Measurements from ENCODE around the gene ADARB1. TPM values are rescaled to one million over a fixed set of nuclear protein-coding genes. Genes with fewer than 3 reads are reported as not detected.

Gene ADARB1
- total RNA-seq, 1 experiment from 2014 or later = 14.6 TPM

DNA sequence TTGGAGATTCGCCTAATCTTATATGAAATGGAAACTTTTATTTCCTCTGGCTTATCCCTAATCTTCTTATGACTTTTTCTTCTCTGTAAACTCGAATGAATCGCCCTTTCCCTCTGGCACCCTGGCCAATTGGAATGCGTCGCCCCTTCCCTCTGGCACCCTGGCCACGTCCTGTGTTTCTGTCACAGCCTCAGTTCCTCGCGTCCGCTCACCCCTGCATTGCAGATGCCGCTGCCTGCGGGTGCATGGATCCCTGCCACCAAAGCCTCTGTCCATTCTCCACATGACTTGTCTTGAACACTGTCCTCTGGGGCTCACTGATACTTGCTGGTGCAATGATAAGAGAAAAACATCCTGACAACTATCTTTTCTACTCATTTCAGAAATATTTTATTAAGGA, 104.6 kb downstream of the ADARB1 start:
- DNase-seq (ENCODE audit: low spot score) (no peak), ATAC-seq (no peak)
- CTCF ChIA-PET = no interaction called here
- H3K27me3 Mint-ChIP-seq (ENCODE audit: low read depth) = no peaks in the 10 kb centered on the region
- POLR2A ChIA-PET = no interaction called here
- TF ChIP-seq, protein P1, sequence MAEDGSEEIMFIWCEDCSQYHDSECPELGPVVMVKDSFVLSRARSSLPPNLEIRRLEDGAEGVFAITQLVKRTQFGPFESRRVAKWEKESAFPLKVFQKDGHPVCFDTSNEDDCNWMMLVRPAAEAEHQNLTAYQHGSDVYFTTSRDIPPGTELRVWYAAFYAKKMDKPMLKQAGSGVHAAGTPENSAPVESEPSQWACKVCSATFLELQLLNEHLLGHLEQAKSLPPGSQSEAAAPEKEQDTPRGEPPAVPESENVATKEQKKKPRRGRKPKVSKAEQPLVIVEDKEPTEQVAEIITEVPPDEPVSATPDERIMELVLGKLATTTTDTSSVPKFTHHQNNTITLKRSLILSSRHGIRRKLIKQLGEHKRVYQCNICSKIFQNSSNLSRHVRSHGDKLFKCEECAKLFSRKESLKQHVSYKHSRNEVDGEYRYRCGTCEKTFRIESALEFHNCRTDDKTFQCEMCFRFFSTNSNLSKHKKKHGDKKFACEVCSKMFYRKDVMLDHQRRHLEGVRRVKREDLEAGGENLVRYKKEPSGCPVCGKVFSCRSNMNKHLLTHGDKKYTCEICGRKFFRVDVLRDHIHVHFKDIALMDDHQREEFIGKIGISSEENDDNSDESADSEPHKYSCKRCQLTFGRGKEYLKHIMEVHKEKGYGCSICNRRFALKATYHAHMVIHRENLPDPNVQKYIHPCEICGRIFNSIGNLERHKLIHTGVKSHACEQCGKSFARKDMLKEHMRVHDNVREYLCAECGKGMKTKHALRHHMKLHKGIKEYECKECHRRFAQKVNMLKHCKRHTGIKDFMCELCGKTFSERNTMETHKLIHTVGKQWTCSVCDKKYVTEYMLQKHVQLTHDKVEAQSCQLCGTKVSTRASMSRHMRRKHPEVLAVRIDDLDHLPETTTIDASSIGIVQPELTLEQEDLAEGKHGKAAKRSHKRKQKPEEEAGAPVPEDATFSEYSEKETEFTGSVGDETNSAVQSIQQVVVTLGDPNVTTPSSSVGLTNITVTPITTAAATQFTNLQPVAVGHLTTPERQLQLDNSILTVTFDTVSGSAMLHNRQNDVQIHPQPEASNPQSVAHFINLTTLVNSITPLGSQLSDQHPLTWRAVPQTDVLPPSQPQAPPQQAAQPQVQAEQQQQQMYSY (CRISPR knock-in tag; IDR thresholded peaks at IDR 0.05) = no peak
- TF ChIP-seq ZNF416 (CRISPR knock-in tag; IDR thresholded peaks at IDR 0.05) = no peak
- no peak for TF ChIP-seq SMAD4 (CRISPR knock-in tag; IDR thresholded peaks at IDR 0.05)
- TF ChIP-seq NR2C2 (CRISPR knock-in tag; IDR thresholded peaks at IDR 0.05) = no peak
- TF ChIP-seq, protein P2, sequence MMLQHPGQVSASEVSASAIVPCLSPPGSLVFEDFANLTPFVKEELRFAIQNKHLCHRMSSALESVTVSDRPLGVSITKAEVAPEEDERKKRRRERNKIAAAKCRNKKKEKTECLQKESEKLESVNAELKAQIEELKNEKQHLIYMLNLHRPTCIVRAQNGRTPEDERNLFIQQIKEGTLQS (CRISPR knock-in tag; conservative IDR thresholded peaks at IDR 0.05) = no peak
- TF ChIP-seq EMX1 (CRISPR knock-in tag; IDR thresholded peaks at IDR 0.05) = no peak
- TF ChIP-seq, protein P3, sequence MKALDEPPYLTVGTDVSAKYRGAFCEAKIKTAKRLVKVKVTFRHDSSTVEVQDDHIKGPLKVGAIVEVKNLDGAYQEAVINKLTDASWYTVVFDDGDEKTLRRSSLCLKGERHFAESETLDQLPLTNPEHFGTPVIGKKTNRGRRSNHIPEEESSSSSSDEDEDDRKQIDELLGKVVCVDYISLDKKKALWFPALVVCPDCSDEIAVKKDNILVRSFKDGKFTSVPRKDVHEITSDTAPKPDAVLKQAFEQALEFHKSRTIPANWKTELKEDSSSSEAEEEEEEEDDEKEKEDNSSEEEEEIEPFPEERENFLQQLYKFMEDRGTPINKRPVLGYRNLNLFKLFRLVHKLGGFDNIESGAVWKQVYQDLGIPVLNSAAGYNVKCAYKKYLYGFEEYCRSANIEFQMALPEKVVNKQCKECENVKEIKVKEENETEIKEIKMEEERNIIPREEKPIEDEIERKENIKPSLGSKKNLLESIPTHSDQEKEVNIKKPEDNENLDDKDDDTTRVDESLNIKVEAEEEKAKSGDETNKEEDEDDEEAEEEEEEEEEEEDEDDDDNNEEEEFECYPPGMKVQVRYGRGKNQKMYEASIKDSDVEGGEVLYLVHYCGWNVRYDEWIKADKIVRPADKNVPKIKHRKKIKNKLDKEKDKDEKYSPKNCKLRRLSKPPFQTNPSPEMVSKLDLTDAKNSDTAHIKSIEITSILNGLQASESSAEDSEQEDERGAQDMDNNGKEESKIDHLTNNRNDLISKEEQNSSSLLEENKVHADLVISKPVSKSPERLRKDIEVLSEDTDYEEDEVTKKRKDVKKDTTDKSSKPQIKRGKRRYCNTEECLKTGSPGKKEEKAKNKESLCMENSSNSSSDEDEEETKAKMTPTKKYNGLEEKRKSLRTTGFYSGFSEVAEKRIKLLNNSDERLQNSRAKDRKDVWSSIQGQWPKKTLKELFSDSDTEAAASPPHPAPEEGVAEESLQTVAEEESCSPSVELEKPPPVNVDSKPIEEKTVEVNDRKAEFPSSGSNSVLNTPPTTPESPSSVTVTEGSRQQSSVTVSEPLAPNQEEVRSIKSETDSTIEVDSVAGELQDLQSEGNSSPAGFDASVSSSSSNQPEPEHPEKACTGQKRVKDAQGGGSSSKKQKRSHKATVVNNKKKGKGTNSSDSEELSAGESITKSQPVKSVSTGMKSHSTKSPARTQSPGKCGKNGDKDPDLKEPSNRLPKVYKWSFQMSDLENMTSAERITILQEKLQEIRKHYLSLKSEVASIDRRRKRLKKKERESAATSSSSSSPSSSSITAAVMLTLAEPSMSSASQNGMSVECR (CRISPR knock-in tag; IDR thresholded peaks at IDR 0.05; ENCODE audit: borderline replicate concordance) = no peak
- TF ChIP-seq, protein P4, sequence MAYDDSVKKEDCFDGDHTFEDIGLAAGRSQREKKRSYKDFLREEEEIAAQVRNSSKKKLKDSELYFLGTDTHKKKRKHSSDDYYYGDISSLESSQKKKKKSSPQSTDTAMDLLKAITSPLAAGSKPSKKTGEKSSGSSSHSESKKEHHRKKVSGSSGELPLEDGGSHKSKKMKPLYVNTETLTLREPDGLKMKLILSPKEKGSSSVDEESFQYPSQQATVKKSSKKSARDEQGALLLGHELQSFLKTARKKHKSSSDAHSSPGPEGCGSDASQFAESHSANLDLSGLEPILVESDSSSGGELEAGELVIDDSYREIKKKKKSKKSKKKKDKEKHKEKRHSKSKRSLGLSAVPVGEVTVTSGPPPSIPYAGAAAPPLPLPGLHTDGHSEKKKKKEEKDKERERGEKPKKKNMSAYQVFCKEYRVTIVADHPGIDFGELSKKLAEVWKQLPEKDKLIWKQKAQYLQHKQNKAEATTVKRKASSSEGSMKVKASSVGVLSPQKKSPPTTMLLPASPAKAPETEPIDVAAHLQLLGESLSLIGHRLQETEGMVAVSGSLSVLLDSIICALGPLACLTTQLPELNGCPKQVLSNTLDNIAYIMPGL (CRISPR knock-in tag; IDR thresholded peaks at IDR 0.05) = no peak
- no peak for TF ChIP-seq FOXJ3 (CRISPR knock-in tag; IDR thresholded peaks at IDR 0.05; ENCODE audit: borderline replicate concordance)
- TF ChIP-seq, protein P5, sequence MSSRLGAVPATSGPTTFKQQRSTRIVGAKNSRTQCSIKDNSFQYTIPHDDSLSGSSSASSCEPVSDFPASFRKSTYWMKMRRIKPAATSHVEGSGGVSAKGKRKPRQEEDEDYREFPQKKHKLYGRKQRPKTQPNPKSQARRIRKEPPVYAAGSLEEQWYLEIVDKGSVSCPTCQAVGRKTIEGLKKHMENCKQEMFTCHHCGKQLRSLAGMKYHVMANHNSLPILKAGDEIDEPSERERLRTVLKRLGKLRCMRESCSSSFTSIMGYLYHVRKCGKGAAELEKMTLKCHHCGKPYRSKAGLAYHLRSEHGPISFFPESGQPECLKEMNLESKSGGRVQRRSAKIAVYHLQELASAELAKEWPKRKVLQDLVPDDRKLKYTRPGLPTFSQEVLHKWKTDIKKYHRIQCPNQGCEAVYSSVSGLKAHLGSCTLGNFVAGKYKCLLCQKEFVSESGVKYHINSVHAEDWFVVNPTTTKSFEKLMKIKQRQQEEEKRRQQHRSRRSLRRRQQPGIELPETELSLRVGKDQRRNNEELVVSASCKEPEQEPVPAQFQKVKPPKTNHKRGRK (CRISPR knock-in tag; IDR thresholded peaks at IDR 0.05; ENCODE audit: borderline replicate concordance) = no peak
- no peak for TF ChIP-seq ZNF232 (CRISPR knock-in tag; IDR thresholded peaks at IDR 0.05)
- no peak for TF ChIP-seq ETV6 (CRISPR knock-in tag; IDR thresholded peaks at IDR 0.05)
- TF ChIP-seq NFE2L1 (CRISPR knock-in tag; IDR thresholded peaks at IDR 0.05) = no peak
- TF ChIP-seq, protein P6, sequence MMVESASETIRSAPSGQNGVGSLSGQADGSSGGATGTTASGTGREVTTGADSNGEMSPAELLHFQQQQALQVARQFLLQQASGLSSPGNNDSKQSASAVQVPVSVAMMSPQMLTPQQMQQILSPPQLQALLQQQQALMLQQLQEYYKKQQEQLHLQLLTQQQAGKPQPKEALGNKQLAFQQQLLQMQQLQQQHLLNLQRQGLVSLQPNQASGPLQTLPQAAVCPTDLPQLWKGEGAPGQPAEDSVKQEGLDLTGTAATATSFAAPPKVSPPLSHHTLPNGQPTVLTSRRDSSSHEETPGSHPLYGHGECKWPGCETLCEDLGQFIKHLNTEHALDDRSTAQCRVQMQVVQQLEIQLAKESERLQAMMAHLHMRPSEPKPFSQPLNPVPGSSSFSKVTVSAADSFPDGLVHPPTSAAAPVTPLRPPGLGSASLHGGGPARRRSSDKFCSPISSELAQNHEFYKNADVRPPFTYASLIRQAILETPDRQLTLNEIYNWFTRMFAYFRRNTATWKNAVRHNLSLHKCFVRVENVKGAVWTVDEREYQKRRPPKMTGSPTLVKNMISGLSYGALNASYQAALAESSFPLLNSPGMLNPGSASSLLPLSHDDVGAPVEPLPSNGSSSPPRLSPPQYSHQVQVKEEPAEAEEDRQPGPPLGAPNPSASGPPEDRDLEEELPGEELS (CRISPR knock-in tag; IDR thresholded peaks at IDR 0.05) = no peak
- TF ChIP-seq, protein P7, sequence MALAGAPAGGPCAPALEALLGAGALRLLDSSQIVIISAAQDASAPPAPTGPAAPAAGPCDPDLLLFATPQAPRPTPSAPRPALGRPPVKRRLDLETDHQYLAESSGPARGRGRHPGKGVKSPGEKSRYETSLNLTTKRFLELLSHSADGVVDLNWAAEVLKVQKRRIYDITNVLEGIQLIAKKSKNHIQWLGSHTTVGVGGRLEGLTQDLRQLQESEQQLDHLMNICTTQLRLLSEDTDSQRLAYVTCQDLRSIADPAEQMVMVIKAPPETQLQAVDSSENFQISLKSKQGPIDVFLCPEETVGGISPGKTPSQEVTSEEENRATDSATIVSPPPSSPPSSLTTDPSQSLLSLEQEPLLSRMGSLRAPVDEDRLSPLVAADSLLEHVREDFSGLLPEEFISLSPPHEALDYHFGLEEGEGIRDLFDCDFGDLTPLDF (CRISPR knock-in tag; IDR thresholded peaks at IDR 0.05) = no peak
- no peak for TF ChIP-seq ZNF263 (CRISPR knock-in tag; IDR thresholded peaks at IDR 0.05; ENCODE audit: low read depth)
- H3K4me1 Mint-ChIP-seq = no peaks in the 10 kb centered on the region
- no peaks in the 10 kb centered on the region for H3K9me3 Mint-ChIP-seq
- H3K4me3 Mint-ChIP-seq = no peak overlapping the region
- 0 out of 2 replicates have a peak, but pooled peaks cover 2% of the 10 kb centered on the region for H3K36me3 Mint-ChIP-seq
- H3K27ac Mint-ChIP-seq = no peak overlapping the region

Data from WTC11 (cell line).